Adrenal gland (tissue), 5 donors: ENCODE data around the gene SEPHS1.

ENCODE experiments used
- CTCF ChIP-seq, 6 experiments: fragments of 450-650 bp in 4 of 6; fragments of 200-600 bp in 2 of 6; sonication (generic) in 1 of 6; IDR thresholded peaks; 1 replicate in 5 of 6; 2 replicates in 1 of 6; pipeline versions ENCODE4 v1.5.1 to v1.8.0; 2016 to 2021; ENCODE audit warnings: antibody characterized with exemption in 6 of 6, mild to moderate bottlenecking in 2 of 6, moderate library complexity in 1 of 6
- POLR2A ChIP-seq, 2 donors: fragments of 450-650 bp; IDR thresholded peaks; one replicate each; pipeline ENCODE4 v1.6.1; 2017; ENCODE audit warnings: antibody characterized with exemption in 2 of 2, mild to moderate bottlenecking in 2 of 2, moderate library complexity in 1 of 2
- donor health status: DM: no; HTN: no; CAD: no.

GRCh38 chr10:13388478-13389230, 40.6 kb upstream of the SEPHS1 start:
- TF ChIP-seq CTCF (IDR thresholded peaks at IDR 0.05) (no peak), POLR2A (IDR thresholded peaks at IDR 0.05) (no peak)
